ENCODE results near the gene CCSAP.

GRCh38 chr1:229300099-229300757, 42.6 kb downstream of the CCSAP start:
- TF ChIP-seq CTCF (conservative IDR thresholded peaks at IDR 0.05; ENCODE audit: low read depth, low read length) (no peak), EZH2 (IDR thresholded peaks at IDR 0.05; ENCODE audit: low read length, unreplicated experiment) (no peak), EZH2phosphoT487 (IDR thresholded peaks at IDR 0.05; ENCODE audit: borderline replicate concordance, low read length) (no peak)
